Measurements from ENCODE around the gene PSKH1.
"Not testable (repeated sequence)": the region's sequence is repeated elsewhere in the genome, so short reads cannot be mapped to it uniquely, and the experiment has no call there.

The PSKH1 gene

DNA sequence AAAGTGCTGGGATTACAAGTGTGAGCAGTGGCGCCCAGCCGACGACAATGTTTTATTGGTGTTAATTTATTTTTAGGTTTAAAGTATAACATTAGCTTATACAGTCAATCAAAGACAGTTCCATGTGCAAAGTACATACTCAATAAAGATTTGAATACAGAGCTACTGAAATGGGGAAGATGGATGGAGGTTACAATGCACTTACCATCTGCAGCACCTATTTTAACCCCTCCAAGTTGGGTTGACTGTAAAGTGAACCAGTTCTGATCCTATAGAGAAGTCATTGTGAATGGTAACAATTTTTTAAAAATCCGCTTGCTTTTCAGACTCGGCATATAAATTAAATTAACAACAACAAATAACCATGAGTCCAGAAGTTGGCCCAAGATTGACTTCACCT lies 679 bp upstream of the PSKH1 start:
- no peak for DNase-seq

DNA sequence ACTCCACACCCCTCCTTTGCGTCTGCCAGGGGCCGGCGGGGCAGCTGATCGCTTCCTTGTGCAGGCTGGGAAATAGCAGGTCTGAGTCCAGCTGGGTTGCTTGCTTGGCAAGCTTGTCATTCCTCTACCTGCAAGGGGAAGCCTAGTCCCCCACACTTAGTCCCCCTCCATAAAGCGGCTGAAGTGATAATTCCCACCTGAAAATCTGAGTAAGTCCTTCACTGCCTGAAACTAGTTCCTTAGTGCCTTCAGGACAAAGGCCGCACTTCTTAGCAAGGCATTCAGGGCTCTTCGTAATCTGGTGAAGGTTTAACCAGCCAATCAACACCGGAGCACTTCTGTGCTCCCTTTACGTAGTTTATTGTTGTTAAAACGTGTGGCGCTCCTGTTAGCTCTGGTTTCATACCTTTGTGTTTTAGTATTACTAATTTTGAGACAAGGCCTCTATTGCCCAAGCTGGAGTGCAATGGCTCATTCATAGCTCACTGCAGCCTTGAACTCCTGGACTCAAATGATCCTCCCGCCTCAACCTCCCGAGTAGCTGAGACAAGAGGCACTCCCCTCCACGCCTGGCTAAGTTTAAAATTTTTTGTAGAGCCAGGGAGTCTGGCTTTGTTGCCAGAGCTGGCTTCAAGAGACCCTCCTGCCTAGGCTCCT lies 817 bp downstream of the PSKH1 start:
- no peak for DNase-seq

DNA sequence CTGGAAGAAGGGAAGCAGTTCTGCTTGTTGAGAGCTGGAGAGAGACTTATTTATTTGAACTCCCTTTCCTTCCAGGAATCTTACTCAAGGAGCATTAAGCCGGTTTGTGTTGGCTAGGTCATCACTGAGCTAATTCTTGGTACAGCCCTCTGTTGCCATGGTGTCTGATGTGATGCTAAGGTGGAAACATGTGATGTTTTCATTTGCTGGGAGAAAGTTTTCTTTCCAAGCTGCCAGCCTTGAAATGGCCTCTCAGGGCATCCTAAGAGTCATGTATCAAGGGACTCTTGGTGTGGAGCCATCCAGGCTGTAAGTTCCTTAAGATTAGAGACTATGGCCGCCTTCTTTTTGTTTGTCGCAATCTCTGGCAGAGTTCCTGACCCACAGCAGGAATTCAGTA lies 4.2 kb downstream of the PSKH1 start:
- no peak for DNase-seq

GRCh38 chr16:67901734-67902133 lies 8.7 kb downstream of the PSKH1 start:
- DNase-seq, result no peak

GRCh38 chr16:67902831-67903230 lies 9.8 kb downstream of the PSKH1 start:
- DNase-seq, result no peak

DNA sequence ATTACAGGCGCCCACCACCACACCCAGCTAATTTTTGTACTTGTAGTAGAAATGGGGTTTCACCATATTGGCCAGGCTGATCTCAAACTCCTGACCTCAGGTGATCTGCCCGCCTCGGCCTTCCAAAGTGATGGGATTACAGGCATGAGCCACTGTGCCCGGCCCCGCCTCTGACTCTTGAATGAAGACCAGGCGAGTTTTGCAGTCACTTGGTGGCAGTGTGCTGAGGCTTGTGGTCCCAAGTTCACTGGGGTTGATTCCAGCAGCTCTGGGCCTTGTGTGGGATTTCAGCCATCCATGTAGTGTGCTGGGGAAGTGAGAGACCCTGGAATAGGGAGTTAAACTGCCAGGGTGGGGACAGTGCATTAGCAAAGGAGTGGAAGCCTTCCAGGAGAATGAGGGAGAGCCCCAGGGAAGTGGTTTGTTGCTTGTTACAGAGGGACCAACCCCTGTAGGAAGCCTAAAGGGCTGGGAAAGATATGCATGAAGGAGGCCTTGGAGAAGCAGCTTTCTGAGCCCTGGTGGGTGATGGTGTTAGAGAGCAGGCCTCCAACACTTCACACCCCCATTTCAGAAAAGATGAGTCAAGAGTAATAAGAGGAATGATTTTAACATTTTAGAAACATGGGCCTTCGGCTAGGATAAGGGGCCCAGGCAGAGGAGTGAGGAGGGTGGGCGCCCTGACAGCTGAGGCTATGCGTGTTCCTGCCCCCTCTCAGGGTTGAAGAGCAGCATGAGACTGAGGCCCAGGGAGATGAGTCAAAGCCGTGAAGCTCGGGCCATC lies 14.5 kb downstream of the PSKH1 start:
- no peak for DNase-seq

GRCh38 chr16:67909056-67909742 lies 16.1 kb downstream of the PSKH1 start:
- no peak for DNase-seq

DNA sequence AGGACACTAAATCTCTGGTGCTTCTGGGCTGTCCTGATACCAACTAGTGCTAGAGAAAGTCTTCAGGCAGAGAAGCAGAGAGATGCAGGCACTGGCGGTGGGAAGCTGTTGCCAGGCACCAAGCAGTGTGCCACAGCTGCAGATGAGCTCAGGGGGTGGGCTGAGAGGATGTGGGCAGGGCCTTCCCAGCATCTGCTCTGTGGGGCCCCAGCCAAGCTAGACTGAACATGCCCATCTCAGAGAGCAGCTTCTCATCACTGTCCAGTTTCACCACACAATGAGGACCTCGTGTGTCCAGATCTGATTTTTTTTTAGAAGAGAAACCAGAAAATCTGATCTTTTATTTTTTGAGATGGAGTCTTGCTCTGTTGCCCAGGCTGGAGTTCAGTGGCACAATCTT lies 17.1 kb downstream of the PSKH1 start:
- DNase-seq, result no peak

GRCh38 chr16:67914758-67915495 lies 21.9 kb downstream of the PSKH1 start:
- DNase-seq, result no peak

DNA sequence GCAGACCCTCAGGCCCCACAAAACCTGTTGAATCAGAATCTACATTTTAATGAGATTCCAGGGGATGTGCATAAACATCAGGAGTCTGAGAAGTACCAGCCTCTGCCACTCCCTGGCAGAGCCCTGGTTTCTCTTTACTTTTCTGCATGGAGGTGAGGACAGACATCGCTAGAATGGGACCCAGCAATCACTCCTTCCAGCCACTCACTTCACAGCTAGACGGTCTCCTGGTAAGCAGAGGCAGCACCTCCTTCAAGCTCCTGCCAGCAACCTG lies 22.4 kb downstream of the PSKH1 start:
- not testable (repeated sequence) for DNase-seq

DNA sequence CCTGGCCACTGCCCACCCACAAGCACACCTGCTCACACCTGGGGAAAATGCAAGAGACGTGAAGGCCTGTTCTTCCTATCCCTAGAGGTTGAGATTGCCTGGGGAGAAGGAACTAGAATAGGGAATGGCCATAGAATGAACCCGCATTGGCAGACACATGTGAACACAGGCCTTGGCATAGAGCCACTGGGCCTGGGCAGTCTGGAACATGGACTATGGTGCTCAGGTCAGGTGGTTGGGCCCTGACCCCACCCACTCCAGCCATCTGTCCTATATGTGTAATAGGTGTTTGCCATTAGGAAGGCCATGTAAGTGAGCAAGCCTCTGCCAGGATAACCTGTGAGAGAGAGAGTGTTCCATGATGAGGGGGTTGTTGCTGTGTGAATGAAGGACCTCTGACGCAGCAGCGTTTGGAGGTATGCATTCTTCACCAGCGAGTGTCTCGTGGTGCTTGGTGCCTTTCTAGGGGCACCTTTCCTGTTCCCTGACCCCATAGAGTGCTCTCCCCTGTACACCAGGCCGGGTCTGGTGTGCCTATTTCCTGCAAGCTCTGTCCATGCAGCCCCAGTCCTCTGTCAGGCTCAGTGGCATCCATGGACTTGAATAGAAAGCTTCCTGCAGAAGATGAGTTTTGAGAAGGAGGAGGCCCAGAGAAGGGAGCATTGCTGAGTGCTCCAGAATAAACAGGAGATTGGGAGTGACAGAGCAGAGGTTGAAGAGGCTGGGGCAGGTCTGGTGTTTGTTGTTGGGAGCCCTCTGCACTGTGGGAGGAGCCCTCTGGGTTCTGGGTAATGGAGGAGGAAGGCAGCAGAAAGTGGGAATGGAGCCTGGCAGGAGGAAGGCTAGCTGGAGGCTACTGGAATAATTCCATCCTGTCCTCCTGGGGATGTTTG lies 23.0 kb downstream of the PSKH1 start:
- DNase-seq, result no peak

- DNase-seq, result no peak
These were observed 24.2 kb downstream of the PSKH1 start for GRCh38 chr16:67917140-67917851.

DNA sequence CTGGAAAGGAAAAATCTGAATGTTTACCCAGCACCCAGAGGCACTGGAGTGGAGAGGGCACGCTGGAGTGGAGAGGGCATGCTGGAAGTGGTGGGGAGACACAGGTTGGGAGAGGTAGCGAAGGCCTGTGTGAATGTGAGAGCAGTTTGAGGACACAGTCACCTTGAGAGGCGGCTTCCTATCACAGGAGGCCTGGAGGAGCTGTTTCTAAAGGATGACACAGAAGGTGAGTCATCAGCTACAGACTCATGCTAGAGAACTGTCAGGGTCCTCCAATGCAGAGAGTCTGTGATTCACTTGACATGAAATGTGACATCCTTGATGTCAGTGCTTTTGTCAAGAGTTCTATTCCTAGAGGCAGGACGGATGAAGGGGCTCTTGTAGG lies 24.8 kb downstream of the PSKH1 start:
- no peak for DNase-seq

- no peak for DNase-seq
These were observed 26.7 kb downstream of the PSKH1 start for GRCh38 chr16:67919622-67920221.

GRCh38 chr16:67922221-67922620 lies 29.2 kb downstream of the PSKH1 start:
- no peak for DNase-seq

- DNase-seq, result no peak
These were observed 29.7 kb downstream of the PSKH1 start for GRCh38 chr16:67922740-67923139.

GRCh38 chr16:67923414-67924116 lies 30.5 kb downstream of the PSKH1 start:
- no peak for DNase-seq

GRCh38 chr16:67924140-67924906 lies 31.3 kb downstream of the PSKH1 start:
- no peak for DNase-seq

- no peak for DNase-seq
These were observed 33.2 kb downstream of the PSKH1 start for GRCh38 chr16:67926181-67926750.
